HG03342 (cell line): ENCODE data around the gene EHD3.
A peak's percentile ranks its signal among the peaks of the same experiment; 100 is the strongest.

Experiments used
- ATAC-seq: cut with Tn5 transposase; IDR thresholded peaks from one replicate; pipeline ENCODE4 v1.9.1; 2021; ENCODE audit warnings: mild to moderate bottlenecking, moderate library complexity; ENCODE audit not compliant: unreplicated experiment

Gene EHD3

DNA sequence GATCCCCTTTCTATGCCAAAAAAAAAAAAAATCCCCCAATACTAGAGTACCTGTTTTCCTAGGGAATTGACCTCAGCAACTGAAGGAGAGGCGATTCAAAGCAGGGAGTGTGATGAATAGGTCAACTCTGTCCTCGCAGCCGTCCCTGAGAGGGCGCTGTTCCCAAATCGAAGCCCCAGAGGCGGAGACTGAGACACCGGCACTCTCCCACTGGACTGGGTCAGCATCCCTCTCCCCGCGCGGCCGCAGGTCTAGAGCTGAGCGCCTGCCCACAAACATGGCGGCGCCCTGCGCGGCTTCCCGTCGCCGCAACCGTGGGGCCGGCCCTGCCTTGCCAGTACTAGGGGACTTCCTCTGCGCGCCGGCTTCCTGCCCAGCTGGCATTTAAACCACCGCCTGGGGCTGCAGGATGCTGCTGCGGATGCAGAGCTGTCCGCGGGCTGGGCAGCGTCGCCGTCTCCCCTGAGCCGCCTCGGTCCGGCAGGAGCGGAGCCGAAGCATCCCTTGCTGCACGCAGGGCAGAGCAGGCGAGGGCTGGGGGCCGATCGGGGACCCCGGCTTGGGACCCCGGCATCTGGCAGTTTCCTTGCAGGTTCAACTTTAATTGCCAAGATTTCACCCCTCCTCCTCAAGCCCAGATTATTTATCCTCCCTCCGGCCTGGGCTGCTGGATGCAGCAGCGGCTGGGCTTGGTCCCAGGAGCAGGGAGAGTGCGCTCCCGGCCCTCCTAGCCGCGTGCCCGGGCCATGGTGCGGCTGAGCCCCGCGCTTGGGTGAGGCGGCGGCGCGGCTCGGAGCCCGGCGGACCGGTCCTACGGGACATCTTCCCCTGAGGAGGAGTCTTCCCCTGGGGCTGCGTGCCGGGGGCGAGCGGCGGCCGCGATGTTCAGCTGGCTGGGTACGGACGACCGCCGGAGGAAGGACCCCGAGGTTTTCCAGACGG is at the start of gene EHD3:
Gene EHD3 (plus strand): TSS at position 412 of the 942 bp plus-strand sequence. CDS start 470 bp downstream, at position 882.
- peak; percentile 94 for ATAC-seq

DNA sequence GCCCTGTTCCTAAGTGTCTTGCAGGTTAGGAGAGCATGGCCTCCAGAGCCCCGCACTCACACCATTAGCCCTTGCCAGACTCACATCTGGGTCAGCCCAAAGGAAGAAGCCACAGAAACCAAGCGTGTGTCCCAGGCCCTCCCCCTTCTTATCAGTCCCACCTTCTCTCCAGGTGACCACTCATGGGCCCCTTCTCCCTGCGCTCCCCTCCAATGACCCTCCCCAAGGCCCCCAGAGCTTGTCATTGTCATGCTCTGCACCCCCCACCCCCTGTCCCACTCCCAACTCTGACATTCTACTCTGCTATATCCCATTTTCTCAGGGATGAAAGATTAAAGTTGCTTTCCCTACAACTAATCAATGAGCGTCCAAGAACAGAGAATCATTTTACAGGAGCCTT is 46.8 kb upstream of the EHD3 start:
- ATAC-seq, result no peak

DNA sequence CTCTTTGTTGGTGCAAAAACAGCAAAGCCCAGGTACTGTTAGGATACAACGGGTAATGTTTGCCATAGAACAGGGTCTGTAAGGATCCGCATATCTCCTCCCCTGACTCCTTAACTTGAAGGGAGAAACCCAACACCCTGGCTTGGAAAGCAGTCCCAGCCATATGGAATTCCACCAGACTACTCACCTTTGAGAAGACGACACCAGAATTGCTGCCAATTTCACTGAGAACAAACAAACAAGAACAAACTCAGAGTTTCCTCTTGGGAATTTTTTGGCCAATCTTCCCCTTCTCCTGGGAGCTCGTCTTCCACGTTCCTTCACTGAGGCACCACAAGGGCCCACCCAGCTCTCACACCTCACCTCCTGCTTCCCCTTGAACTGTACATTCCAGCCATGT is 45.8 kb upstream of the EHD3 start:
- no peak for ATAC-seq

DNA sequence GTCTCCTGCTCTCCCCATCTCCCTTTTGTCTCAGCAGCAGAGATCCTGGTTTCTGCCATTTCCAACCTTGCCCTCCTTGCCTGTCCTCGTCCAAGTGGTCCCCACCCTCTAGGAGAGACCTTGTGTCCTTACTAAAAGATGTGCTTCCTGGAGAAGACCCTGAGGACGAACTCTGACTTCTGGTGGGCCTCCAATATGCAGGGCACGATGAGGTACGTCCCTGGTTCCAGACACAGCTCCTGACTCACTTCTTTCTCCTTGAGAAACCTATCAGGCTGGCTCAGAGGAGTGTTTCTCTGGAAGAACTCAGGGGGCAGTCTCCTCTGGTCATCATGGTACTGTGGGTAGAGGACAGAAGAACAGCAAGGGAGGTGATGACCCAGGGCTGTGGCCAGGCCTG is 44.8 kb upstream of the EHD3 start:
- no peak for ATAC-seq

DNA sequence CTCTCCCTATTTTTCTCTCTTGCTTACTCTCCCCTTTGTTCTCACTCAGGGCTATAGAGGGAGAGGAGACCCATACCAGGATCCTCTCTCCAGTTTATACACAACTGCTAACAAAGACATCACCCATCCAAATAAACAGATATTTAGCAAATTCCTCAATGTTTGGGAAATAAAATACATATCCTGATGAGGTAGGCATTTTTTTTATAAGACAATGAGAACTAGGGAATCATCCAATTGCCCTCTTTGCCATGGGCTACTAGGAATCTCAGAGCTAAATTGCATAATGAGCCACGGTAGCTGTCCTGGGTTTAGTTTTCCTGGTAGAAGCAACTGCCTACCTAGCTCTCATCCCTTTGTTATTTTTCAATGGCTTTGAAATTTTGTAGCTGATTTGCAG is 43.8 kb upstream of the EHD3 start:
- ATAC-seq, result no peak

DNA sequence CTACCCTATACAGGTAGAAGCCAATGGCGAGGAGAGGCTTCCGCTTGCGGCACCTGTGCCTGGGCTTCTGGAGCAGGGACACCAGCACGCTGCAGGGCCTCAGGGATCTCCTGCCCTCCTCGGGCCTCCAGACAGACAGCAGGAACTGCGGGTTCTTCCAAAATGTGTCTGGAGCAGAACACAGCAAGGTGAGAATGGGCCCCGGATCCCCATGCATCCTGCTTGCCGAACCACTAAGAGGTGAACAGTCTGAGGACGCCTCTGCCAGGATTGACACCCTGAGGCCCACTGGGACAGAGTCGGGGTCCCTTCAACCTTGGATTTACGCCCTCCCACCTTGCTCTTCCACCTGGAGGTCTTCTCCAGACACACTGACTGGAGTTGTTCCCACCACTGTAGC is 42.0 kb upstream of the EHD3 start:
- ATAC-seq, result no peak

DNA sequence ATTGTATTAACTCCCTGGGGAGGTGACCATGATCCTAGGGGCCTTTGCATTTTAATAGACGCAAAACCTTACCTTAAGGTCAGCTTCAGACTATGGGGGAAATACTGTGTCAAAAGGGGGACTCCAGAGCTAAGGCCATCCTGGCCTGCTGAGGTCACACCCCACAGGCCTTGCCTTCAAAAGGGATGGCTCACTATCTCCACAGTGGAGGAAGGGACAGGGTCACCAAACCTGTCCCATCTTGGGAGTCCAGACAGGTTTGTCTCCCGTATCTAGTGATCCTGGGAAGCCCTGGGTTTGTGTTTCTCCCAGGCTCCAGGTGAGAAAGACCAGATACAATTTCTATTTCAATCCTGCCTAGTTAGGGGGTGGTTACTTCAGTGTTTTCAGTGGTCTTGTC is 41.6 kb upstream of the EHD3 start:
- ATAC-seq, result no peak

DNA sequence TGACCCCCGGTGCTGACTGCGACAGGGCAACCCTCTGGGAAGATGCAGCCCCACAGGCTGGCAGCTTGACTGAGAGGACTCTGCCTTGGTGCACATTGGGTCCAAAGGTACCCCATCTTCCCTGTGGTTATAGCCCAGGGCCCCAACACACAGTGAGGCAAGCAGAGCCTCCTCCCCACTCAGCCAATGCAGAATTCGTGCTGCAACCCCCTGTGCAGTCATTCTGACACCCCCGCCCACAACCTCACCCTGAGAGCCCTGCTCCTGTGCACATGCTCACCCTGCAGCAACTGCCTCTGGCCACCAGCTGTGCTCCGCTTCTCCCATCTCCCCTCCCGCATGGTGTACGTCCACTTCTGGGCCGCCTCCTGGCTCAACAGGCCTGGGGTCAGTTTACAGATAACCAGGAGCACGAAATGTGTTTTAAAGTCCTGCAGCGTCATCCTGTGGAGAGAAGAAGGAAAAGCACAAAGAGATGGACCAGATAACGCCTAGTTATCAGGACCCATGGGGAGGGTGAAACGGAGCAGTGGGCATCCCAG is 41.0 kb upstream of the EHD3 start:
- ATAC-seq, result no peak

DNA sequence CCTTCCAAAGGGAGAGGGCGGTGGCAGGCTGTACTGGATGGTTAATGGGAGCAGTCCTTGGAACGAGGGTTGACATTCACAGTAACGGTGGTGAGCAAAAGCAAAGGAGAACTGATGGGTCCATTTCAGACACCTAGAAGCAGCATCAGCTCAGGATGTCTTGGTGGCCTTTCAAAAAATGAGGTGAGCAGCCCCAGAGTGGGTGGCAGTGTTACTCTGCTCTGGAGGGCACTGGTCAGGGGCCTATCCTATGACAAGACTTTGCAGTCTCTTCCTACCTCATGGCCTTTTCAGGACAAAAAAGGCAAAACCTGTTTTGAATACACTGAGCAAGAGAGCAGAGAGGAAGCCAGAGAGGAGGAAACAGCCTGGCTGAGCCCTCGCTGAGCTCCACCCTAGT is 40.1 kb upstream of the EHD3 start:
- no peak for ATAC-seq

DNA sequence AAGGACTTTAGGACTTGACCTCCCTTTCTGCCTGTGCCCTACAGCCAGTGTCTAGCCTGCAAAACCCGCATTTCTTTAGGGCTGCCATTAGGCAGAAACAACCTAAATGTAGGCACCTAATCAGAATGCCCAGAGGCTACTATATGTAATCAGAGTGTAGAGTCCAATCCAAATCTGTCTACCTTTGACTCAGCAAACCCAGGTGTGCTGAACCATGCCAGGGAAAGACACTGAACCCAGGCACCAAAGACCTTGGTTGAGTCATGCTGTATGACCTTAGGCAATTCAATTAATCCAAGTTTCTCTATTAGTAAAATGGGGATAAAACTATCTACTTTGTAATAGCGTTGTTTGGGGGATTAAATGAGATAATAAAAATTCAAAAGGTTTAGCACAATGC is 37.3 kb upstream of the EHD3 start:
- ATAC-seq, result no peak

DNA sequence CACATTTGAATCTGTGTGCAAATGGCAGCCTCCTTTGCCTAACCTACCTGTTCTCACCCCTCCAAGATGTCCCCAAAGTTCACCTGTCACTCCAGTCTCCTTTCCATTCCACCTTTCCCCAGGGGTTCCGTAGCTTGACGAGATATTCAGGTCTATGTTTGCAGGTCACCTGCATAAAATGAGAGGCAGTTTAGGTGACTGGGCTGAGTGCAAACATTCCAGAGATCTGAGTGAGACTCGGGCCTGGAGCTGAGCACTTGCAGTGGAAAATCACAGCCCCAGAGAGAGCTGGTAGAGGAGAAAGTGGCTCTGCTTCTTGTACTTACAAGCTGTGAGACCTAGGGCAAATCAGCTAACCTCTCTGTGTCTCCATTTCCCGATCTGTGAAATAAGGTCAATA is 36.8 kb upstream of the EHD3 start:
- no peak for ATAC-seq

DNA sequence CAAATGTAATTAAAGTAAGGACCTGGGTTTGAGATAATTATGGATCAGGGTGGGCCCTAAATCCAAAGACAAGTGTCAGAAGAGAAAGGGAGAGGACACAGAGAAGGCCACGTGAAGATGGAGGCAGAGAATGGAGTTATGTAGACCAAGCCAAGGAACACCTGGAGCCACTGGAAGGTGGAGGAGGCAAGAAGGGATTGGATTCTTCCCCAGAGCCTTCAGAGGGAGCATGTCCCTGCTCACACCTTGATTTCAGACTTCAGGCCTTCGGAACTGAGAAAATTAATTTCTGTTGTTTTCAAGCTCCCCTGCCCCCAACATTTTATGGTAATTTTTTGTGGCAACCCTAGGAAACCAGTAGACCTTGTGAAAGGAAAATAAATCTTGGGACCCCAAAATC is 36.3 kb upstream of the EHD3 start:
- no peak for ATAC-seq

DNA sequence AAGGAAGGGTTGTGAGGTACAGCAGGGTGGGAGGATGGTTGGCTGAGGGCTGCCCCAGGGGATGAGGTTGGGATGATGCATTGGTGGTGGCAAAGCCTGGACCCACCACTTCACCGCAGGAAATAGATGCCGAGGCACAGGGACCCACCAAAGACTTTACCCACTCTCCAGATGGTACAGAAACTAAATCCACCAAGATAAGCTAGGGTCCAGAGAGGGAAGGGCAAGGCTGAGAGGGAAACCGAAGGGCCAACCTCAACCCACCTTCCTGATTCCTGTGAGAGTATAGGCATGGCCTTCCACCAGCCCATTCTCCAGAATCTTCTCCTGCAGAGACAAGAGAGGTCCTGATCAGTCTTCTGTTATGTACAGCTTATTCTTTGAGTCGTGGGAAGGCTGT is 34.7 kb upstream of the EHD3 start:
- ATAC-seq, result no peak

DNA sequence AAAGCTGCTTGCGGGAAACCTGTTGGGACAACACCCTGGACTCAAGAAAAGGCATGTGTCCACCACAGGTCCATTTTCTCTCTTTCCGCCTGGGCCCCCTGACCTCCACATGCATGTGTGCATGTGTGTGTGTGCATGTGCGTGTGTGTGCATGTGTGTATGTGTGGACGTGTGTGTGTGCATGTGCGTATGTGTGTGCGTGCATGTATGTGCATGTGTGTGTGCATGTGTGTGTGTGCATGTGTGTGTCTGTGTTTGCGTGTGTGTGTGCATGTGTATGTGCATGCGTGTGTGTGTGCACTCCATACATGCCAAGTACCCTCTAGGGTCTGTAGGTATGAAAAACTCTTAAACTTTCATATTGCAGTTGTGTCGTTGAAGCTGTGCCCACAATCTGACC is 33.0 kb upstream of the EHD3 start:
- no peak for ATAC-seq

DNA sequence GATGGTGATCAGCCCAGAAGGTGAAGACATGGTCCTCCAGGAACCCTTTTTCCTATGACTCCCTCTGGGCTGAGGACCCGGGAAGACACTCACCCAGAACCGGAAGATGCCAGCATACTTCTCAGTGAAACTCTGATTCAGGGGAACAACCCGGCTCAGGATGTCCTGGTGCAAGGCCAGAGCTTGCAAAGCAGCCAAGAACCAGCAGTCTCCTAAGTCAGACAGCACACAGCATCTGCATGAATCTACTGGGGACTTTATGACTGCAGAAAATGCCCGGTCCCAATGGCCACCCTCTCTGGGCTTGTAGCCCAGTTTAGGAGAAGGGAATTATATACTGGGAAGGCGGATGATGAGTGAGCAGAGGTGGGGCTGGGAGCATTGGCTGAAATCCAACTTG is 31.9 kb upstream of the EHD3 start:
- no peak for ATAC-seq

DNA sequence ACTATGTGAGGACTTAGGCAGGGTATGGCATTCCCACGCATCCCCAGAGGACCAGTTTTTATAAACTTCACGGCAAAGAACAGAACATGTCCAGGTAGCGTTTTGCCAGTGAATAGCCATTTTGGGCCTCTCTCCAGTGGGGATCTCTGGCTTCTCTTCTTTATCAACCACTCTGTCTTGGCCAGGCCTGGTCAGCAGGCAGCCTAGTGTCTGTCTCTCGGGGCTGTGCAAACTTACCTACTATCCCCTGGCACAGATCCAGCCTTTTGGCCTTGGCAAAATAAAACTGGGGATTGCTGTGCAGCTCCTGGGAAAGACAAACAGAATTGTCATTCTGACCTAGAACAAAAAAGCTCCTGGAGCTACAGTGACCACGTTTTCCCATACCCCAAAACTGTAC is 31.1 kb upstream of the EHD3 start:
- no peak for ATAC-seq

DNA sequence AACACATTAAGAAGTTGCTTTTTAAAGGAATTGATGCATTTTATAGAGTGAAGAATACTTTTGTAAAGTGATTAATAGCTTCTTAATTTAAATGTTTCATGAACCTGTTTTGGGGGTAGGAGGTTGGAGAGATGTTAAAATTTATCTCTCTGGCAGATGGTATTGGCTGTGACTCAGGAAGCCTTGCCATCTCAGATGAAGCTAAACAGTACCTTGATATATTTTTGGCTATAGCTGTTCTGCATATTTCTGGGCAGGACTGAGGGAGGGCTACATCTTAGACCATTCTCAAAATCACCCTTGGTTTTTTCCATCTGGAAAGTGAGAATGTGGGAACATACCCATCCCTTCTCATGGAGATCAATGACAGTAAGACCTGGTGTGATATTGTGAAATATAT is 30.0 kb upstream of the EHD3 start:
- ATAC-seq, result no peak

DNA sequence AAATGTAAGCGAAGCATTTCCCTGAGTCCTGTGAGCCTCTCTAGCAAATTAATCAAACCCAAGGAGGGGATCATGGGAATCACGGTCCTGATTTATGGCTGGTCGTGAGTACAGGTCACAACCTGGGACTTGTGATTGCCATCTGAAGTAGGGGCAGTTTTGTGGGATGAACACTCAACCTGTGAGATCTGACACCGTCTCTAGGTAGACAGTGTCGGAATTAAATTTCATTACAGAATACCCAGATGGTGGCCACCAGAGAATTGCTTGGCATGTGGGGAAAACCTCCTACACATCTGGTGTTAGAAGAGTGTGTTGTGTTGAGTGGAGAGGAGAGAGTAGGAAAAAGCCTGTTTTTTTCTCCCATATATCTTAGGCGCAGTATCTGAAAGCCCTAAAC is 29.2 kb upstream of the EHD3 start:
- no peak for ATAC-seq

DNA sequence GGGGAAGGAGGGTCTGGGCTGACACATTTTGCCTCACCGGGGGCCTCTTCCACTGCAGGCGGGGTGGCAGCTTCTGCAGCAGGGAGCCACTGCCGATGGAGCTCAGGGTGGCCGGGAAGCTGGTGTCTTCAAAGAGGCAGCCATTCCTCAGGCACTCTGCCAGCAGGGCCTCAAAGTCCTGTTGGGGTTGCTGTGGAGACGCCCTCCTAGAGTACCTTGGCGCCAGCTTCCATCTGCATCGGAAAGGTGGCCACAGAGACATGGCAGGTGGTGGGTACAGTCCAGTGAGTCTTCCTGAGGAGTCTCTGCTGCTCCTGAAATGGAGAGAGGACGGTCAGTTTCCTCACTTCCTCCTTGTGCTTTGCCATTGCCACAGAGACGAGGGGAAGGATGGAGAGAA is 28.8 kb upstream of the EHD3 start:
- ATAC-seq, result no peak

DNA sequence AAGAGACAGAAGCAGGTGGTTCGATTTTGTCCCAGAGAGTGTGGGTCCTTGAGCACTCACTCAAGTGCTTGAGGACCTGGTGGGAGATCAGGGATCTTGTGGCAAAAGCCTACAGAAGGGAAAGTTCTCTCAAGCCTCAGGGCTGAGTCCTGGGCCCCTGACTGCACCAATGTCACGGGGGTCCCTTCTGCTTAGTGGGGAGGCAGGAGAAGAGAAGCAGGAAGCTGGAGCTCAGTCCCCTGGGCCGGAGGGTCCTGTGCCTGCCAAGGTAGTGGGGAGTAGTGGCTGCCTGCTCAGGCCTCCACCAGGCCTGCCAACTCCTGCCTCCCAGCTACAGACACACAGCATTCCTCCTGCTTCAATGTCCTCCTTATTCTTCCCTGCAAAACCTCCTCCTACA is 28.3 kb upstream of the EHD3 start:
- no peak for ATAC-seq

DNA sequence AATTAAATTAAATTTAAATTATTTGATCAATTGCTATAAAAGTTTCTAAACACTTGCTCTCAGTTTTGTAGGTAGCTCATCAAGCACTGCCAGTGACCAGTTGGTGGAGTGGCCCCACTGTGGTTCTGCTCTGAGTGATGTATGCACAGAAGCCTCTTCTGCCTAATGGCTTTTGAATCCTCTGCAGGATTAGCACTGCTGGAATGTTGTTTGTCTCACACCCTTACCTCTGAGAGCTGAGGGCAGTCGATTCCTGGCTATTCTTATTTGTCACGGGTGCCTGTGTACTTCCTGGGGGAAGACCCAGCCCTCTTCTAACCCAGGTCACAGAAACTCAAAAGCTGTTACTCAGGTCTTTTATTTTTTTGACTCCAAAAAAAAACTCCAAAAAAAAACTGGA is 26.2 kb upstream of the EHD3 start:
- no peak for ATAC-seq

DNA sequence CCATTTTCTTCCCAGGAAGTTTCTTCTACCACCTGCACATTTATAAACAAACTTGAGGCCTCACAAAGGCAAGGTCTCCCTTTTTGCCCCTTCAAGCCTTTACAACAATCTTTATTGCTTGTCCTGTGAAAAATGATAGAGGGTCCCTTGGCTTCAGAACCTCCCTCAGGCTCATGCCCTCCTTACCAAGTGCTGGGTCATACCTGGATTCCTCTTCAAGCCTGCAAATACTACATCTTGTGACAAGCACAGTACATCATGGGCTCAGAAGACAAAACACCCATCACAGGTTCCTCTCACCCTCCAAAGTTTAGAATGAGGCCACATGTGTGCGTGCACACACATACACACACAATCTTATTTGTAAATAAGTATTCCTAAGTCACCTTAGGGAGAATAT is 25.7 kb upstream of the EHD3 start:
- no peak for ATAC-seq
